Measurements from ENCODE around the gene DLL4.

DLL4 gene

GRCh38 chr15:40928821-40929659 is at the start of gene DLL4:
Gene DLL4 (plus strand): TSS chr15:40929340. CDS start chr15:40929669, 329 bp downstream.
- peak within 1 kb of the TSS; percentile 26 for H3K4me3 ChIP-seq (ENCODE audit: low read length)
- TF ChIP-seq CTCF (conservative IDR thresholded peaks at IDR 0.05; ENCODE audit: low read depth, low read length), result no peak
- DNase-seq (ENCODE audit: low read depth), result no peak

- no peak for DNase-seq (ENCODE audit: low read depth)
- no peak overlapping the region for H3K4me3 ChIP-seq (ENCODE audit: low read length)
- TF ChIP-seq CTCF (conservative IDR thresholded peaks at IDR 0.05; ENCODE audit: low read depth, low read length), result no peak
Measured at GRCh38 chr15:40879609-40880008, 49.5 kb upstream of the DLL4 start.

GRCh38 chr15:40881351-40881750 is 47.8 kb upstream of the DLL4 start:
- no peak for TF ChIP-seq CTCF (conservative IDR thresholded peaks at IDR 0.05; ENCODE audit: low read depth, low read length)
- H3K4me3 ChIP-seq (ENCODE audit: low read length), result no peak overlapping the region
- no peak for DNase-seq (ENCODE audit: low read depth)

- TF ChIP-seq CTCF (conservative IDR thresholded peaks at IDR 0.05; ENCODE audit: low read depth, low read length), result no peak
- H3K4me3 ChIP-seq (ENCODE audit: low read length), result no peak overlapping the region
- no peak for DNase-seq (ENCODE audit: low read depth)
Measured at GRCh38 chr15:40886586-40886985, 42.6 kb upstream of the DLL4 start.

GRCh38 chr15:40889112-40889511 is 40.0 kb upstream of the DLL4 start:
- no peak for TF ChIP-seq CTCF (conservative IDR thresholded peaks at IDR 0.05; ENCODE audit: low read depth, low read length)
- no peak overlapping the region for H3K4me3 ChIP-seq (ENCODE audit: low read length)
- no peak for DNase-seq (ENCODE audit: low read depth)

GRCh38 chr15:40891138-40891537 is 38.0 kb upstream of the DLL4 start:
- no peak overlapping the region for H3K4me3 ChIP-seq (ENCODE audit: low read length)
- DNase-seq (ENCODE audit: low read depth), result no peak
- no peak for TF ChIP-seq CTCF (conservative IDR thresholded peaks at IDR 0.05; ENCODE audit: low read depth, low read length)

GRCh38 chr15:40891810-40892446 is 37.2 kb upstream of the DLL4 start:
- DNase-seq (ENCODE audit: low read depth), result no peak
- H3K4me3 ChIP-seq (ENCODE audit: low read length), result no peak overlapping the region
- peak; percentile 80 for TF ChIP-seq CTCF (conservative IDR thresholded peaks at IDR 0.05; ENCODE audit: low read depth, low read length)
